HG02973 (cell line): ENCODE results near the gene OSMR.
"Not testable (repeated sequence)": the region's sequence is repeated elsewhere in the genome, so short reads cannot be mapped to it uniquely, and the experiment has no call there.

Experiments
- ATAC-seq: cut with Tn5 transposase; IDR thresholded peaks from one replicate; pipeline ENCODE4 v1.9.1; 2021; ENCODE audit warnings: moderate library complexity; ENCODE audit not compliant: unreplicated experiment

OSMR gene

DNA sequence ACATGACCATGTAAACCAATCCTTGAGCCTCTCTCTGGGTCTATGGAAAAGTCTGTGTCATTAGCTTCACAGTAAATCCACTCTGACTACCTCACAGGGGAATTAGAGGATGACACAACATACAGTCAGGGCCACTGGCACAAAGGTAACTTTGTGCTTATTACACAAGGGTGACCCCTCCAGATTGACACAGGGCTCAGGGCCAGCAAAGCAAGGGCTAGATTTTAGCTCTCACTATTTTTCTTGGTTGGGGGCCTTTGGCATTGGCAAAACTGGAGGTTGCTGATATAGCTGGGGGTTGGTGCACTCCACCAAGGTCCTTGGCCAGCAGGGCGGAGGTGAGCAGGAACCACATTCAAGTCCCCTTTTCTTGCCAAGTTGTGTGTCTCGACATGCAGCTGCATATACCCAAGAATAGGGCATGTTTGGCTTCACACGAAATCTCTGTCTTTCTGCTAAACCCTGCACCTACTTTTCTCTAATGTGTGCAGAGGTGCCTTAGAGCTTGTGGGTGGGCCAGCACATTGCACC, 15.2 kb upstream of the OSMR start:
- ATAC-seq: no peak

DNA sequence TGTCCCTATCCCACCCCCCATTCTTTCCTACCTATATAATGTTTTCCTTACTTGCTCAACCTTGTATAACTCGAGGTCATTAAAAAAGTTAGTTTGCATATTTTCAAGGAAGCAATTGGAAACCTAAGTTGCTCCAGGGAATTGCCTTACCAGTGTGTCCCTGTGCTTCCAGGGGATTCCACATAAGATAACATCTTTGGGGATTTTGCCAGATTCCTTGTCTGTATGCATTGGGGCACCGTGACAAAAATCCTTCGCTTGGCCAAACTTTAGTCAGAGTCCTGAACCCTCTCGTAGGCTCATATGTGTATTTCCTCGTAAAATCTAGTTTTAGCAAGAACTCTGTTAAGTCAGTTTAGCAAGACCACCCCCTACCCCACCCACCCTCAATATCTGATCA, 14.7 kb upstream of the OSMR start:
- ATAC-seq: no peak

DNA sequence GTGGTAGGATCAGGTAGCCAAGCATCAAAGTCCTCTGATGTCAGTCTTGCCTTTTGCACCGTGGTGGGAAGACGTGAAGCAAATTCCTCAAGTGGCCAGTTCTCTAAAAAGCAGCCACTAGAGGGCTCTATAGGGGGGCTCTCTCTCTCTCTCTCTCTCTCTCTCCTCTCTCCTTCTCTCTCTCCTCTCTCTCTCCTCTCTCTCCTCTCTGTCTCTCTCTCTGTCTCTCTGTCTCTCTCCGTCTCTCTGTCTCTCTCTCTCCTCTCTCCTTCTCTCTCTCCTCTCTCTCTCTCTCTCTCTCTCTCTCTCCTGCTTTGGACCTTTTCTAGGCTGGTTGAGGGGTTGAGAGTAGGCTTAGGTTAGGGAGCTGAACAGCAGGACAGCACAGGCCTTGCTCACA, 13.9 kb upstream of the OSMR start:
- no peak for ATAC-seq

DNA sequence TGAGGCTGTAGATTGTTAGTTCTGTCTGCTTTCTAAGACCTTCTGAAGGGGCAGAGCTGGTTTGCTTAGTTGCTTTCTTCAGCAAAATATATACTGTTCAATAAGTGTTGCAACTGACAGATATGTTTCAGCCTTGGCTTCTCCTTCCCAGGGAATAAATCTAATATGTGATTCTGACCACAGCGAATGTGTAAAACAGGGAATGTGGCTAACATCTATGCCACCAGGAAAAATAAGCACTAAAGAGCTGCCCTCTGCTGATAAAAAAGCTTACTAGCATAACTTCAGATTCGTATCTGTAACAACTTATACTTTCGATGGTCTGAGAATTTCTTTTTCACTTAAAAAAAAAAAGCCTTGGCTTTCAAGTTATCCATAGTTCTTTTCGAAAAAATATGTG, 13.0 kb upstream of the OSMR start:
- no peak for ATAC-seq

DNA sequence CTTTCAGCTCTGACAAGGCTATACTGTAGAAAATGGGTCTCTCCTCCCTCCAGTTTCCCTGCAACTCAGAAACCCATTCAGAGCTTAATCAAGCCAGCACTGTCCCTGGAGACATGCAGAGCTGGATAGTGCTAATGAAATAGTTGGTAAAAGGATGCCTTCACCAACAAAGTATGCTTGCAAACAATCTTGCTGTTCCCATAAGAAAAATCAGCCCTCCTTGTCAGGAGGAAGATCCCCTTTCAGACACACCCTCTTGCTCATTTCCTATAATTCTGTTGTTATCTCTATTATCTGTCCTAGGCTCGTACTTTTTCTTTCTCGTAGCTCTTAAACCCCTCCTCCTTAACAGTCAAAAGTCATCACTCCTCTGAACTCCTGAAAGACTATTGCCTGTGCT, 9.9 kb upstream of the OSMR start:
- ATAC-seq: no peak

DNA sequence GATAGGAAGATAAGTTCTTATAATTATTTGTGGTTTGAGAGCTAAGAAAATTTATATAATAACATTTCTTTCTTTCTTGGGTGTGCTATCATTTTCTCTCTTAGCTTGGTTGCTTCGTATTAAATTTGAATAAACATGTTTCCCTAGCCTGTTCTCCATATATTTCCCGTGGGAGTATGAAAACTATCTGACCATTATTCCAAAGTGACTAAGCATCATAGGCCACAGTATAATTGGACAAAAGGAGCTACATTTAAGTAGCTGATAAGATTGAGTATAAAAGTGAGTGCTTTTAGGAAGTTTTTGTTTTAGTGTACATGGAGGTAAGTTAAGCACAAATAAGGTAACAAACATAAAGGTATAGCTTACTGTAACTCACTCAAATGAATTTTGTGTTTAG, 8.4 kb upstream of the OSMR start:
- no peak for ATAC-seq

DNA sequence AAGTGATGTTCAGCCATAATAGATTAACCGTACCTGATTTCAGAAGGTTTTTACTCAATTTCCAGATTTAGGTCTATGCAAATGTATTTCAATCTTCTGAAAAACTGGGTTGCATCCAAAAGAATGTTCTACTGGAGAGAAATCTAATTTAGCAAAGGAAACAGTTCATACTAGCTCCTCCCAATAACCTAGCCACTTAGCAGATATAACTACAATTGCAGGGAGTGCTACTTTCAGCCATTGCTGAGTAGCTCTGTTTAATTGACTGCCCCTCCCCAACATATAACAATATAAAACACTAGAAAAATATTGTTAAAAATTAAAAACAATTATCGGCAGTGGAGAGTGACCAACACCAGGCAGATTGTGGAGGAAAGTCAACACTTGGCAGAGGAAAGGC, 7.9 kb upstream of the OSMR start:
- ATAC-seq: no peak

DNA sequence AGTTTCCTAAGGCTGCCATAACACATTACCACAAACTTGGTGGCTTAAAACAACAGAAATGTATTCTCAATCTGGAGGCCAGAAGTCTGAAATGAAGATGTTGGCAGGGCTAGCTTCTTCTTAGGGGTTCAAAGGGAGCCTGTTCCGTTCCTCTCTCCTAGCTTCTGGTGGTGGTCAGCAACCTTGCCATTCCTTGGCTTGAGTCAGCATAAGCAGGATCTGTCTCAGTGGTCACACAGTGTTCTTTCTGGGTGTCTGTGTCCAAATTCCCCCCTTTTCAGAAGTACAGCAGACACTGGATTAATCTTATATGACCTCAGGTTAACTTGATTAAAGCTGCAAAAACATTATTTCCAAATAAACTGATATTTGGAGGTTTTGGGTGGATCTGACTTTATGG, 2.1 kb upstream of the OSMR start:
- ATAC-seq: no peak

DNA sequence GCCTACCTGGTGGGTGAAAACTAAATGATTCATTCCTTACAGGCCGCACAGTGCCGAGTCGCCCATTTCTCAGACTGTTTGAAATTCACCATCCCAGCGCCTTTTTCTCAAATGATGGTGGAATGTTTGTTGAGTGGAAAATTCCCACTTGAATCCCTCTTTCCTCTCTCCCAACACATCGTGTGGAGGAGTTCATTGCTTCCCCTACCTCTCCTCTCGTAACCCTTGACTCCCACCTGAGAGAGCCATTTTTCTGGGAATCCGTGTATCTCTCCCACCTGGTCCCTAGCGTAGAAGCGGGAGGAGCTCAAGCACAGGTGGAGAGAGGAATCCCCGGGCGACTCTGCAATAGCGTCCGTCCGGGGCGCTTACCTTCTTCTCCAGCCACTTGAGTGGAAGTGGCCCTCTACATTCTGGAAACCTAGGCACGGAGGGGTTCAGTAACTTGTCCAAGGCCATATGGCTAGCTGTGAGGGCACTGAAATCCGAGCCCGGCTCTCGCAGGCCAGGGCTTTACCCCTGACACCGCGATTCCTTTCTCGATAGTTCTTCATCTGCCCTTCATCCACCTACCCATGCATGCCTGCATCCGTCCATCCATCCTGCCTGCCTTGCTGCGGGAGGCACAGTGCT, 683 bp downstream of the OSMR start:
- no peak for ATAC-seq

DNA sequence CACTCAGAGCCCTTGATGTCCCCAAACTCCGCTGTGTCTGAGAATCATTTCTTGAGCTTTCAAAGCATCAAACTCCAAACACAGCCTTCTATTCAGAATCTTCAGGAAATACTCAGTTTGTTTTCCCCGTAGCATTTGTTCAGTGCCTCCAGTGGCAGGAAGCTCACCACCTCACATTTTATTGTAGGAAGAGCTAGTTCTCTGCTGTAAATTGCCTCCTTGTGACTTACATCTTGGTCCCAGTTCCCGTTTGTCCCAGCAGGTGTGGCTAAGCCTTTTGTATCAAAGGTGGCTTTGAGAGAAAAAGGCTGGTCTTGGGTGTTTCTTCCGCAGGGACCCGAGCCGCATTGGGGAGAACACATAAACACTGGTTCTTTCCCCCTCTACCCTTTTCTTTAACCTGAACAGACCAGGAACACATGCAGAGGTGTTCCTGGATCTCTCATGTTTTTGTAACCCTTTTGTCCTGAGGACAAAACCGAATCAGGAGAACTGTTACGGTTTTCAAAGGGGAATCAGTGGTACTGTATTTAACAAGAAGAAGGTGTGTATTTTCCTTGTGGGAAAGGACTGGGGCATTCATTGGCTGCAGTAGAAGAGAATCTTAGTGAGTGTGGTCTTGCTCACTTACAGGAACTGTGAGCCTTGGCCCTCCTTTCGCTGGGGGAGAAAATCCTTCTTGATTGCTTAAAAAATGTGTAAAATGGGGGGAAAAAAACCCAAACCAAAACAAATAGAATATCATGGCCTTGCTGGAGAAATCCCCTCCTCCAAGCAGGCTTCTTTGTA, 1.9 kb downstream of the OSMR start:
- no peak for ATAC-seq

DNA sequence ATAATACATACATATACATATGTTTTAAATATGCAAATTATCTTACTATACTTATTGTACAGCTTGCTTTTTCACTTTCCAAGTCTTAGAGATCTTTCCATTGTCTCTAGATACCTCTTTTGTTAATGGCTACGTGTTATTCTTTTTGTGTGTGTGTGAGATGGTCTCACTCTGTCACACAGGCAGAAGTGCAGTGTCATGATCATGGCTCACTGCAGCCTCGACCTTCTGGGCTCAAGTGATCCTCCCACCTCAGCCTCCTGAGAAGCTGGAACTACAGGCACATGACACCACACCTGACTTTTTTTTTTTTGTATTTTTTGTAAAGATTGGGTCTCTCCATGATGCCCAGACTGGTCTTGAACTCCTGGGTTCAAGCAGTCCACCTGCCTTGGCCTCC, 2.8 kb downstream of the OSMR start:
- no peak for ATAC-seq

DNA sequence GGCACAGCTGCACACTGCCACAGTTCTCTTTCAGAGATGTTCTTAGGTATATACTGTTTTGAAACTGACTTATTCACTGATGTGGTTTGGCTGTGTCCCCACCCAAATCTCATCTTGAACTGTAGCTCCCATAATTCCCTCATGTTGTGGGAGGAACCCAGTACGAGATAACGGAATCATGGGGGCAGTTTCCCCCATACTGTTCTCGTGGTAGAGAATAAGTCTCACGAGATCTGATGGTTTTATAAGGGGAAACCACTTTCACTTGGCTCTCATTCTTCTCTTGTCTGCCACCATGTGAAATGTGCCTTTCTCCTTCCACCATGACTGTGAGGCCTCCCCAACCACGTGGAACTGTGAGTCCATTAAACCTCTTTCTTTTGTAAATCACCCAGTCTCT, 5.8 kb downstream of the OSMR start:
- ATAC-seq: not testable (repeated sequence)

DNA sequence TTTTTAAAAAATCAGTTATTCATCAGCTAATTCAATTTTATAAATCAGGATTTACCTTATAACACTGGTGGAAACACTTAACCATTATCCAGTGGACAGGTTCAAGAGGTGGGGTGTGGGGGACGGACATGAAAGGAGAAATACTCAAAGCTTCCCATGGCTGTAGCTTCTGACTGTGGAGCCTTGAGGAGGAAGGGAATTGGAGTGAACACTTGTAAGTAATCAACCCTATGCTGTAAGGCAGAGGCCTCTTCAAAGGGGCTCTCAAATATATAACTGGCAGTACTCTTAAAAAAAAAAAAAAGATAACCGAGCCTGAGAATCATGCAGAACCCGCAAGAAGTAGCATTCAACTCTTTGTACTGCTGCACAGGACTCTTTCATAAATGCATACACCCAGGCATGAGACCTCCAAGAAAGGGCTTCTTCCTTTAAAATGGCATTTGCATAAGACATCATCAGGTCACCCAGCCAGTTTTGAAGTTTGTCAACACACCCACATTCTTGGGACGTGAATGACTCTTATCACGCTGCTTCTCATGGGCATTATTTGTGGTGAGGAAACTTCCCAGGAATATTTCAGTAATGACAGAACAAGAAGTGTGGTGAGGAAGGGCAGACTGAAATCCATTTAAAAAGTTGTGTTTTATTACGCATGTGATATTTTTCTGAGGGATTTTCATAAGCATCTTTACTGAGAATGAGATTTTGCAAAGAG, 8.1 kb downstream of the OSMR start:
- ATAC-seq: no peak

DNA sequence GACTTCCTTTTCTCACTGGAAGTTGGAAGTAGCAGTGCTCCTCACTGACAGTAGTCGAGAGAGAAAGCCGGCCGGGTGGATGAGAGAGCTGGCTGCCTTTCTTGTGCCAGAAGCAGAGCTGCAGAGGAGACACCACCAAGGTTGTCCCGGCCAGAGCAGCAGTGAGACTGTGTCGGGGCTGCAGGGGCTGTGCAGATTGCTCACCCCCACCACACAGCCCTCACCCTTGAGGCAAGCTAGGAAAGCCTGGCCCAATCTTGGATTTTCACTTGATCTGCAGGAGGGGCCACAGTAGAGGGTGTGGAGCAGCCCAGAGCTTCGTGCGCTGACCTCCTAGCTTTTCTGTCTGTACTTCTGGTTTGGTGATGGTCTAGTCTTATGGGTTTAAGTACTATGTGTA, 9.1 kb downstream of the OSMR start:
- no peak for ATAC-seq

DNA sequence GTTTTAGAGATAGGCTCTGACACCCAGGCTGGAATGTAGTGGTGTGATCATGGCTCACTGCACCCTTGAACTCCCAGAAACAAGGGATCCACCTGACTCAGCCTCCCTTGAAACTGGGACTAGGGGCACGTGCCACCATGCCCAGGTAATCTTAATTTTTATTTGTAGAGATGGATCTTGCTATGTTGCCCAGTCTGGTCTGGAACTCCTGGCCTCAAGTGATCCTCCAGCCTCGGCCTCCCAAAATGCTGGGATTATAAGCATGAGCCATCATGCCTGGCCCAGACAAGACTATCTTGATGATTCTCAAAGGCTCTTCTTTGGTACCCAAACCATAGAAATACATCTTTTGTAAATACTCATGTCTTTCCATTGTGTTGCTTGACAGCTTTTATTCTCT, 10.8 kb downstream of the OSMR start:
- ATAC-seq: no peak

DNA sequence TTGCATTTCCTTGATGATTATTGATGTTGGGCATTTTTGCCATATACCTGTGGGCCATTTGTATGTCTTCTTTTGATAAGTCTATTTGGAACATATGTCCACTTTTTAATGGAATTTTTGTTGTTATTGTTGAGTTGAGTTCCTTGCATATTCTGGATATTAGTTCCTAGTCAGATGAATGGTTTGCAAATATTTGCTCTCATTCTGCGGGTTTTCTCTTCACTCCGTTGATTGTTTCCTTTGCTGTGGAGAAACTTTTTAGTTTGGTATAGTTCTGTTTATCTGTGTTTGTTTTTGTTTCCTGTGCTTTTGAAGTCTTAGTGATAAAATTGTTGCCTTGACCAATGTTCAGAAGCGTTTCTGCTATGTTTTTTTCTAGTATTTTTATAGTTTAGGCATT, 13.0 kb downstream of the OSMR start:
- no peak for ATAC-seq

DNA sequence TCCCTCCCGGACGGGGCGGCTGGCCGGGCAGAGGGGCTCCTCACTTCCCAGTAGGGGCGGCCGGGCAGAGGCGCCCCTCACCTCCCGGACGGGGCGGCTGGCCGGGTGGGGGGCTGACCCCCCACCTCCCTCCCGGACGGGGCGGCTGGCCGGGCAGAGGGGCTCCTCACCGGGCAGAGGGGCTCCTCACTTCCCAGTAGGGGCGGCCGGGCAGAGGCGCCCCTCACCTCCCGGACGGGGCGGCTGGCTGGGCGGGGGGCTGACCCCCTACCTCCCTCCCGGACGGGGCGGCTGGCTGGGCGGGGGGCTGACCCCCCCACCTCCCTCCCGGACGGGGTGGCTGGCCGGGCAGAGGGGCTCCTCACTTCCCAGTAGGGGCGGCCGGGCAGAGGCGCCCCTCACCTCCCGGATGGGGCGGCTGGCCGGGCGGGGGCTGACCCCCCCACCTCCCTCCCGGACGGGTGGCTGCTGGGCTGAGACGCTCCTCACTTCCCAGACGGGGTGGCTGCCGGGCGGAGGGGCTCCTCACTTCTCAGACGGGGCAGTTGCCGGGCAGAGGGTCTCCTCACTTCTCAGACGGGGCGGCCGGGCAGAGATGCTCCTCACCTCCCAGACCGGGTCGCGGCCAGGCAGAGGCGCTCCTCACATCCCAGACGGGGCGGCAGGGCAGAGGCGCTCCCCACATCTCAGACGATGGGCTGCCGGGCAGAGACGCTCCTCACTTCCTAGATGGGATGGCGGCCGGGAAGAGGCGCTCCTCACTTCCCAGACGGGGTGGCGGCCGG, 16.4 kb downstream of the OSMR start:
- not testable (repeated sequence) for ATAC-seq

DNA sequence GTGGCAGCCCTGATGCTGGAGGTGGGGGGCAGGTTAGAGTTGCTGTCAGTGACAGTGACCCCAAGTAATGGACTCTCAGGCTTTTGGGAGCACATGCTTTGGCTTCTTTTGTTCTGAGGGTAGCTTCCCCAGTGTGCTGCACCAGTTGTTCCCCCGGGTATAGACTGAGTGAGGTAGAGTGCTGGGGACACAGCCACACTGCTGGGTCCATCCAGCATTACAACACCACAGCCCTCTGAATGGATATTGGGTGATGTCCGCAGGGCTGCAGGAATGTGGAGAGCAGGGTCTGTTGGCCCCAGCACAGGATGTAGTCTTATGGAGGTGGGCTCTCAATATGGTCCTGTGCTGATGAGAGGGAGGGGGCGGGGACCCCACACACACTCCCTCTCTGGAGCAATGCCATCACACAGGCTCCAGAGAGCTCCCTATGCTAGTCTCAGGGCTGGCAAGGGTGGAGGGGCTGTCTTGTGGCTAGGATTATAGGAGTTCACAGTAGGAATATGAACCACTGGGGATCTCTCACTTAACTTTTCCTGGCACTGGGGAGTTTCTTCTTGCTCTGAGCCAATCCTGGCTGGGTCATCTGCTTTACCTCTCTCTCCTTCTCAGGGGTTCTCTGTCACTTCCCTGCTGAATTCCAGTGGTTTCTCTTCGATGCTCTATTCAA, 20.7 kb downstream of the OSMR start:
- ATAC-seq: no peak

DNA sequence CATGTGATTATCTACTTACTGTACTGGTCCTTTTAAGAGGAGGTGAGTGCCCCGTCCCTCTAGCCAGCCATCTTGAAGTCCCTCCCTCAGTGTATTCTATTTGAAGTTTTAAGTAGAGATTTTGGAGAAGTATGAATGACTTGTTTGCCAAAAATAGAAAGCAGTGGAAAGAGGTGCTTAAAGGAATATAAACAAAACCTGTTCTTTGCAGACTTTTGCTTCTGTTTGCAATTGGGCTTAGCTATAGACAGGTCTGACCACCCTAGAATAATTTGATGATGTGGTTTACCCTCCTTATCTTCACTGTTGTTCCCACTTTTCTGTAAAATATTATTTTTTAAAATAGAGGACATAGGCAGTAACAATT, 21.2 kb downstream of the OSMR start:
- no peak for ATAC-seq

DNA sequence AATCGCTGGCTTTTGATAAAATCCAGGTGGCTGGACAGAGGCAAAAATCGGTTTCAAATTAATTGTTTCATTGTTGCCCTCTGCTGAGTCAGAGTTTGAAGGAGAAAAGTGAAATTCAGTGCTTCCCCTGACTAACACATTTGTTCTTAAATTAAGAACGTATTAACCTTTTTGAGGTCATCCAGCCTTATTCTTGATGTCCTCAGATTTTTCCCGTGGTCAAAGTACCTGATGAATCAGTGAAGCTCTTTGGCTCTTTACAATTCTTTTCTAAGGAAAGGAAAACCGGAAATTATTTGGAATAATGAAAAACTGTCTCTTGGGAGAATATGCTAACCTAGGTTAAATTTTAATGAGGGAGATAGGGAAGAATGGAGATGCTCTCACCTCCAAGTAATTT, 21.6 kb downstream of the OSMR start:
- no peak for ATAC-seq

DNA sequence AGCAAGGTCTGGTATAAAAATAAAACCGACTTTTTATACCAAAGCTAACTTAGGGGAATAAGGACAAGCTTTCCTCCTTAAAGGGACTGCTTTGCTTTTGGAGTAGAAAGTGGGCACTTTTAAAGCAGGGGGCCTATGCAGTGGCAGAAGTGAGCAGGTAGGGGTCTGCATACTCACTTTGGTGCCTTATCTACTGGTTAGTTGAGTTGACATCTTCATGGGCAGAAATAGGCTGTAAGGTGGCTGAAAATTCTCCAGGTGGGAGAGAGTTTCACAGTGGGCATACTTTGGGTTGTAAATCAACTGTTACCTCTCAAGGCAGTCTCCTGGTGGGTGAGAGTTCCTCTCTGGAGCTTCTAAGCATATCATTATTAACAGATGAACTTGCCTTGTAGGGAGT, 24.8 kb downstream of the OSMR start:
- no peak for ATAC-seq
